ENCODE results near the gene USP34.

DNA sequence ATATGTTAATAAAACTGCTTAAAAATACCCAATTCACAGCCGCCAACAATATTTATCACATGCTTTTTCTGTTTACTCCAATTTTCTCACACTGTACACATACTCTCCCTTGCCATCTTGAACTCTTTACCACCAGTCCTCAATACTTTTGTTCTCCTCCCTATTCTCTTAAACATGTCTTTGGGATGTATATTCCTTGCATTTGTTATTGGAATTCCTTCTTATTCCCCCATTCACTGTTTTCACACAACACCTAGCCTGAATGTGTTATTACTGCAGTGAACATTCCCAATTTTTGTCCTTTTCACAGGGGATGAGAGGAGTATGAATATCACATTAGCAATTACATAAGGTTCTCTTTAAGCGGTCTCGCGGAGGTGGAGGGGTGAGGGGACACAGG is 94.7 kb downstream of the USP34 start:
- no peak for TF ChIP-seq CTCF (conservative IDR thresholded peaks at IDR 0.05 in 1 of 2, IDR thresholded peaks at IDR 0.05 in 1 of 2; ENCODE audit: low read depth in 1 of 2, low read length in 2 of 2)
- TF ChIP-seq EZH2 (IDR thresholded peaks at IDR 0.05; ENCODE audit: low read length, missing control alignments) = no peak
